Hematopoietic multipotent progenitor cell (in vitro differentiated cells): ENCODE measurements around the gene NBEA. TPM values are rescaled to one million over a fixed set of nuclear protein-coding genes. Genes with fewer than 3 reads are reported as not detected.
"Not testable (repeated sequence)": the region's sequence is repeated elsewhere in the genome, so short reads cannot be mapped to it uniquely, and the experiment has no call there.

ENCODE experiments used
- DNase-seq, 3 donors: peaks; one replicate each; pipeline ENCODE4 v3.0.0-alpha.2; 2011 to 2015; ENCODE audit warnings: low read depth in 2 of 3, low spot score in 2 of 3
- total RNA-seq: library from RNA; depleted of rRNA; stranded (reverse); fragments of >200 nt; gene quantifications from one replicate; pipeline ENCODE4 v1.2.3, GENCODE V29; 2012

NBEA gene, protein sequence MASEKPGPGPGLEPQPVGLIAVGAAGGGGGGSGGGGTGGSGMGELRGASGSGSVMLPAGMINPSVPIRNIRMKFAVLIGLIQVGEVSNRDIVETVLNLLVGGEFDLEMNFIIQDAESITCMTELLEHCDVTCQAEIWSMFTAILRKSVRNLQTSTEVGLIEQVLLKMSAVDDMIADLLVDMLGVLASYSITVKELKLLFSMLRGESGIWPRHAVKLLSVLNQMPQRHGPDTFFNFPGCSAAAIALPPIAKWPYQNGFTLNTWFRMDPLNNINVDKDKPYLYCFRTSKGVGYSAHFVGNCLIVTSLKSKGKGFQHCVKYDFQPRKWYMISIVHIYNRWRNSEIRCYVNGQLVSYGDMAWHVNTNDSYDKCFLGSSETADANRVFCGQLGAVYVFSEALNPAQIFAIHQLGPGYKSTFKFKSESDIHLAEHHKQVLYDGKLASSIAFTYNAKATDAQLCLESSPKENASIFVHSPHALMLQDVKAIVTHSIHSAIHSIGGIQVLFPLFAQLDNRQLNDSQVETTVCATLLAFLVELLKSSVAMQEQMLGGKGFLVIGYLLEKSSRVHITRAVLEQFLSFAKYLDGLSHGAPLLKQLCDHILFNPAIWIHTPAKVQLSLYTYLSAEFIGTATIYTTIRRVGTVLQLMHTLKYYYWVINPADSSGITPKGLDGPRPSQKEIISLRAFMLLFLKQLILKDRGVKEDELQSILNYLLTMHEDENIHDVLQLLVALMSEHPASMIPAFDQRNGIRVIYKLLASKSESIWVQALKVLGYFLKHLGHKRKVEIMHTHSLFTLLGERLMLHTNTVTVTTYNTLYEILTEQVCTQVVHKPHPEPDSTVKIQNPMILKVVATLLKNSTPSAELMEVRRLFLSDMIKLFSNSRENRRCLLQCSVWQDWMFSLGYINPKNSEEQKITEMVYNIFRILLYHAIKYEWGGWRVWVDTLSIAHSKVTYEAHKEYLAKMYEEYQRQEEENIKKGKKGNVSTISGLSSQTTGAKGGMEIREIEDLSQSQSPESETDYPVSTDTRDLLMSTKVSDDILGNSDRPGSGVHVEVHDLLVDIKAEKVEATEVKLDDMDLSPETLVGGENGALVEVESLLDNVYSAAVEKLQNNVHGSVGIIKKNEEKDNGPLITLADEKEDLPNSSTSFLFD (N-terminal part only)
- total RNA-seq, result 4.6 TPM

GRCh38 chr13:34941835-34942731, at the start of gene NBEA:
TSS of gene NBEA (plus strand) at chr13:34942270. CDS start at chr13:34942821, 551 bp downstream.
- DNase-seq, result peak; percentile 26 to 88 (median 81)

DNA sequence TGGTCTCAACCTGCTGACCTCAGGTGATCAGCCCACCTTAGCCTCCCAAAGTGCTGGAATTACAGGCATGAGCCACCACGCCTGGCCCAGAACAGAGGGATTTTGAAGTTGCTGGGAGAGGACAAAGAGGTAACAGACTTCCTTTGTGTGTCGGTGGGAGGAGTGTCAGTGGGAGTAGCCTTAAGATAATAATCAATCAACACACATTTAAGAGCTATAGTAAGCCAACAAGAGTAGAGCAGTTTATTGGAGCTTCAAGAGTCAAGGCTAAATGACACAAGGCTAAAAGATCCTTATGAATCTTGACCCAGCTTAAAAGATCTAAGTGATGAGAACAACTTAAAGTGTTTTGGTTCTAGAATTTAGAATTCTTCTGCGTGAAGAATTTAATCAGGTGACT, 47.3 kb upstream of the NBEA start:
- DNase-seq, result no peak

DNA sequence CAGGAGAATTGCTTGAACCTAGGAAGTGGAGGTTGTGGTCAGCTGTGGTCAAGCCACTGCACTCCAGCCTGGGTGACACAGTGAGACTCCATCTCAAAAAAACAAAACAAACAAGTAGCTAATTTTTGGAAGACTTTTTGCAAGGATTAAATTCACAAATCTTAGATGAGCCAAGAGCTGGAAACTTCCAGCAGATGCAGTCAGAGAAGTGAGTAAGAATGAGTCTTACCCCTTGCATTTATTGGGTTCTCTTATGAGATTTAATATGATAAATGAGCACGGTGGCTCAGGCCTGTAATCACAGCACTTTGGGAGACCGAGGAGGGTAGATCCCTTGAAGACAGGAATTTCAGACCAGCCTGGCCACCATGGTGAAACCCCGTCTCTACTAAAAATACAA, 44.9 kb upstream of the NBEA start:
- DNase-seq, result no peak

DNA sequence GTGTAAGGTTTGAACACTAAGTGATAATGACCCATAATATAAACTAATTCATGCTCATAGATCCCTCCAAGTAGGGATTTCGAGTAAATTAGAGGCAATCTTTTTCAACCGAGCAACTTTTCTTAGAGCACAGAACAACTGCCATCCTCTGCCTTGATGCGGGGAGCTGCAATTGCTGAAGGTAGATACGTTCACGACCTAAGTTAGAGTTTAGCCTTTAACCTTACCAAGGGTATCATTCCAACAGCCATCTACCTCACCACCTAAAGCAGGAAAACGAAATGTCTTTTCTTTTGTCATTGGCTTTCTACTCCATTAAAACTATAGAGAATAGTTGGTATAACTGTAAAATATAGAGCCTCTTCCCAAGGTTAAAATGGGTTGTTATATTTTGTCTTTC, 42.2 kb upstream of the NBEA start:
- no peak for DNase-seq

DNA sequence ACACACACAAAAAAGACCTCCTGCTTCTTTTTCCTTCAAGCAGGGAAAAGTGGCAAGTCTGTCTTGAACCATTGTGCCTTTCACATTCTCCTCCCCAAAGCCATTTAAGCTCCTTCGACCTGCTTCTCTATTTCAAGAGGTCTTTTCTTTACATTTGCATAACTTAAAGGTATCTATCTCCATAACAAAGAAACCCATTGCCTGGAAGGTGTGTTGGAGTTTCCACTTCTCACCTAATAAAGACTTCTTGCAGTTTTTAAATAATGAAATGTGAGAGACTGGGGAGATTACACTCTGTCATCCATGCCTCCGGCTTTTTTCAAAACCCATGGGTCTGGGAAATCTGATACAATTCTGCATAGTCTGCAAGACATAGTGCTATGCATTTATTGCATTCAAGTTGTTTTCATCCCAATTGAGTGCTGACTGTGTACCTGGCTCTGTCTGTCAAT, 41.8 kb upstream of the NBEA start:
- no peak for DNase-seq

DNA sequence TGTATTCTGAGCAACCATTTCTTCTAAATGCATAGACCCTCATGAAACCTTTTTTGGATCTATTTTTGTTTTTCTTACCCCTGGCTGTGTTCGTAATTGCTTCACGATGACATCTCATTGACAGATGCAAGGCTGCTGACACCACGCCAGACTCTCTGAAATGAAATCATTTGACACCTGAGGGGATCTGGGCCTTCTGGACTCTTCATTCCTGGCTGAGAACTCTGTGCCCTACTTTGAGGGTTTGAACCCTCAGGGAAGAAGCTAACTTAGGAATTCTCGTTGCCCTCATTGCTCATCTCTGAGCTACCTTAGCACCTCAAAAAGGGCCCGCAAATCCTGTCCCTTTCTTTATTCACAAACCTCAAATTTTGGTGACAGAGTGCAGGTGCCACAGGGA, 40.5 kb upstream of the NBEA start:
- DNase-seq, result no peak

DNA sequence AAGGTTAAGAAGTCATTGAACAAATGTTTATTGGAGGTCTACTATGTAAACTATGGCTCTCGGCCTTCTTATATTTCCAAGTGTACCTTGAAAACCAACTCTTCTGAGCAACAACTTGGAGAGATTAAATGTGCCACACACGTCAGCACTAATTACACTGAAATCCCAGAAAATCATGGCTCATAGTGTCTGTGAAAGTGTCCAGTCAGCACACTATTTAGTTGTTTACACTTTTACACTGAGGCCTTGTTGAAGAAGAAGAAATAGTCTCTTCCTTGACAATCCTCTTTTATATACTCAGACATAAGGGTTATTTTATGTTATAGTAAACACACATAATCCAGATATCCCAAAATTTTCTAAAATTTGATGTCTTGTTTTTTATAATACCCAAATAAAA, 30.9 kb upstream of the NBEA start:
- no peak for DNase-seq

DNA sequence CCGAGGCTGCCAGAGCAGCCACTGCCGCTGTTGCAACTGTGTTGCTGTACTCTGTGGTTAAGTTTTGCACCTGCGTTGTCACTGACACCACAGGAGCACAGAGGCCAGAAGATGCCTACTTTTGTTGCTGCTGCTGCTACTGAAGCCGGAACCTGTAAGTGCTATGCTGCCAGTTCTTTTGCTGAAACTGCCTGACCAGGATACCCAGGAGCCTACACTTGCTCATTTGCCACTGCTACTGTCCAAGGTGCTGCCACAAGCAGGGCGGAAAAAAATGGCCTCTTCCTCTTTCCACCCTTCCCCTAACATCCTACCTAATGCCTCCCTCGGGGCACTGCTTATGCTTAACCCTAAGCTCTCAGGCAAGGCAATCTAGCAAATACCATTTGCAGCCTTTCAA, 29.0 kb upstream of the NBEA start:
- DNase-seq, result peak in 2 of 3 donors; percentile 0 to 26

- no peak for DNase-seq
These were observed 27.7 kb upstream of the NBEA start for GRCh38 chr13:34914416-34914815.

- DNase-seq, result peak in 1 of 3 donors; percentile 54
These were observed 15.6 kb upstream of the NBEA start for GRCh38 chr13:34926508-34926907.

DNA sequence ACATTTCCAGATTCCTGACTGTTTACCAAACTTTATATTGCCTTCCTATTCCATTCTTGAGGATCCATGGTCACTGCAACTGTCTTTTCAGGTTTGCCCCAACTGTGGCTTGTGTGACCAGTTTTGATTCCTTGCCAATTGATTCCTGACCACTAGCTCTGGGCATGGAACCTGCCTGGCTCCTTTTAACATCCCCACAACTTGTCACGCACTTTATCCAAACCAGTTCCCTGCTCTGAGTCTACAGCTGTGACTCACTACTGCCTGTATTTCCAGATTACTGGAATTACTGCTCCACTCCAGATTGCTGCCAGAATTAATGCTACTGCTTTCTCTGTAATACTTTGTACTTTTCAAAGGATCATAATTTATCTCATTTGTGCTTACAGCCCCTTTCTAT, 13.4 kb upstream of the NBEA start:
- not testable (repeated sequence) for DNase-seq

DNA sequence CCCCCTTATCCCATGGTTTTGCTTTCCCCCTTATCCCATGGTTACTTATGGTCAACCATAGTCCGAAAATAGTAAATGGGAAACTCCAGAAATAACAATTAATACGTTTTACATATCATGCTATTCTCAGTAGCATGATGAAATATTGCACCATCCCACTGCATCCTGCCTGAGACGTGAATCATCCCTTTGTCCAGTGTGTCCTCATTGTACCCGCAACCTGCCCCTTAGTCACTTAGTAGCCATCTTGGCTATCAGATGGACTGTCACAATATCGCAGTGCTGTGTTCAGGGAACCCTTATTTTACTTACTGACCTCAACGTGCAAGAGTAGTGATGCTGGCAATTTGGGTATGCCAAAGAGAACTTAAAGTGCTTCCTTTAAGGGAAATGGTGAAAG, 10.5 kb upstream of the NBEA start:
- DNase-seq, result no peak

DNA sequence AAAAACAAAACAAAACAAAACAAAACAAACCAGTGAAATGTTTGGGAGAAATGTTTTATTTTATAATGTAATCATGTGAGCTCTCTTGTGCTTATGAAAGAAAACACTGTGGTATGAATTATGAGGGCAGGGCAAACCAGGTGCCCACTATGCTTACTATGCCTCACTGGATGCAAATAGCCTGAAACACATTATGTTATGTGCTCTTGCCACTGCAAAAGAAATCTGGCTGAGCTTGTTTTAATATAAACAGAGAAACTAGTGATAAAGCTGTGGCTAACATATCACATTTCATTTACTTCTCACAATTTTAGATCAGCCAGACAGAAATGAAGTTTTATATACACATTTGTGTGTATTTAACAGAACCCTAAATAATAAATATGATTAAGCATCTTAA, 8.7 kb upstream of the NBEA start:
- no peak for DNase-seq

GRCh38 chr13:34933786-34934185, 8.3 kb upstream of the NBEA start:
- no peak for DNase-seq

DNA sequence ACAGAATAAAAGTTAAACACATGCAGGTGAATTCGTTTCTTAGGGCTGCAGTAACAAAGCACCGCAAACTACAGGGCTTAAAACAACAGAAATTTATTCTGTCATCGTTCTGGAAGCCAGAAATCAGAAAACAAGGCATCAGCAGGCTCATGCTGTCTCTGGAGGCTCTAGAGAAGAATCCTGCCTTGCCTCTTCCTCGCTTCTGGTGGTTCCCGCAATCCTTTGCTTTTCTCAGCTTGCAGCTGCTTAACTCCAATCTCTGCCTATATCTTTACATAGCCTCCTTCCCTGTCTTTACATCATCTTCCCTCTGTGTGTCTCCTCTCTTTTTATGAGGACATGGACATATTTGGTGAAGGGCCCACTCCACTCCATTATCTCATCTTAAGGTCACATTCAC, 6.2 kb upstream of the NBEA start:
- DNase-seq, result no peak

DNA sequence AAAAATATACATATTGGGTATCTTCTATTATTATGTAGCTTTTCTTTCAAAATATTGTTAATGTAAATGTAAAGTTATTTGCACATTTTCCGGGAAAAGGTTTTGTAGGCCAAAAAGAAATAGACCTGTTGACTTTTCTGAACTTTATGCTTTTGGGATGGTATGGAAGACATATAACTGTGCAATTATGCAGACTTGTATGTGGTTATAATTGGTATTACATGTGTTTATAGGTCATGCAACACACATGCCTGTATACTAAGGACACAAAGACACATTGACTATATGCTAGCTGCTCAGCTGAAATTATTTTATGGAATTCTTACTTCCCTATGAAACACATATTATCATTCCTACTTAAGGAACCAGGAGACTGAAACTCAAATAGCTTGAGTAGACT, 2.3 kb upstream of the NBEA start:
- DNase-seq, result no peak

DNA sequence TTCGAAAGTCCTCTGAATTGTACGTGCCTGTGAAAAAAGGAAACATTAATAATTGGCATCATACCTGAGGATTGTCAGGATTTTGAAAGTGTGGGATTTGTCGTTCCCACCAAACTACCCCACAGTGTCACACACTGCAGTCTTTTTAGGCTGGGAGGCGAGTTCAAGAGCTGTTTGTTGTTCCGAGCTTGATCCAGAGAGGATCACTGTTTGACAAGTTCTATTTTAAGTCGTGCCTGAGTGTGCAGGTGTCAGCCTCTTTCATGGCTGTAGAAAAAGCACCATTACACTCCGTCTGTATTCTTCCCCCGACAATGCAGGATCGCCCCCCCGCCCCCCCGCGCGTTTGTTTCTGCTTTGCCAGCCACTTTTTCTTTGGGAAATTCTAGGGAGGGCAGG, 635 bp upstream of the NBEA start:
- DNase-seq, result no peak

DNA sequence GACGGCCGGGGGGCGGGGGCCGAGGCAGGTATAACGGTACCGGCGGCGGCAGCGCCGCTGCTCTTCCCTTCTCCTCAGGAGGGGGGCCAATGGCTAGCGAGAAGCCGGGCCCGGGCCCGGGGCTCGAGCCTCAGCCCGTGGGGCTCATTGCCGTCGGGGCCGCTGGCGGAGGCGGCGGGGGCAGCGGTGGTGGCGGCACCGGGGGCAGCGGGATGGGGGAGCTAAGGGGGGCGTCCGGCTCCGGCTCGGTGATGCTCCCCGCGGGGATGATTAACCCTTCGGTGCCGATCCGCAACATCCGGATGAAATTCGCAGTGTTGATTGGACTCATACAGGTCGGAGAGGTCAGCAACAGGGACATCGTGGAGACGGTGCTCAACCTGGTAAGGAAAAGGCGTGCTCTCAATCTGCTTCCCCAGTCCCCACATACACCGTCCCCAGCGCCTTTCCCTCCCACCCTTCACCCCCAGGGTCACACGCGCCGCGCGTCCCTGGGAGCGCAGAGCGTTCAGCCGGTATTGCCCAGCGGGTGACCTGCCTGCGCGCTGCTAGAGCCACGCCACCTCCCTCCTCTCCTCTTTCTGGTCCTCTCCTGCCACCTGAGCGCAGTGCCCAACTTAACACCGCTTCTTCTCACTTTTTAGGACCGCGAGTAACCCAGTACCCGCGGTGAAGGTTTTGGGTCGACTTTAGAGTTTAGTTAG, 814 bp downstream of the NBEA start:
- DNase-seq, result peak in 1 of 3 donors; percentile 12

- DNase-seq, result peak in 1 of 3 donors; percentile 3
These were observed 1.6 kb downstream of the NBEA start for GRCh38 chr13:34943436-34944273.
